Small intestine (tissue), 7 donors: ENCODE results near the gene PLPP7. TPM values are rescaled to one million over a fixed set of nuclear protein-coding genes. Genes with fewer than 3 reads are reported as not detected.
"Not testable (repeated sequence)": the region's sequence is repeated elsewhere in the genome, so short reads cannot be mapped to it uniquely, and the experiment has no call there.

Experiments used
- DNase-seq, 2 donors: peaks; one replicate each; pipeline versions ENCODE4 v3.0.0 to v3.0.0-alpha.2; 2013
- FAIRE-seq: peaks from 2 replicates; lab custom pipeline; 2012; peaks lifted over from hg19 to GRCh38; lab: Jason Lieb, UNC
- H3K27ac ChIP-seq, 3 donors: one replicate each; pipeline ENCODE4 v1.5.1; 2013; ENCODE audit warnings: low read length in 2 of 3, mild to moderate bottlenecking in 2 of 3, control low read depth in 1 of 3, inconsistent platforms in 1 of 3, low read depth in 1 of 3, moderate library complexity in 1 of 3
- H3K27me3 ChIP-seq, 3 donors: one replicate each; pipeline ENCODE4 v1.6.1; 2013; ENCODE audit warnings: low read length in 3 of 3, inconsistent platforms in 1 of 3; ENCODE audit not compliant: control insufficient read depth in 3 of 3, insufficient read depth in 3 of 3
- H3K36me3 ChIP-seq, 3 donors: one replicate each; pipeline ENCODE4 v1.6.1; 2013; ENCODE audit warnings: low read length in 3 of 3, inconsistent platforms in 1 of 3, low read depth in 1 of 3, mild to moderate bottlenecking in 1 of 3, moderate library complexity in 1 of 3; ENCODE audit not compliant: control insufficient read depth in 3 of 3, insufficient read depth in 2 of 3
- H3K4me1 ChIP-seq, 3 donors: one replicate each; pipeline ENCODE4 v1.6.1; 2013; ENCODE audit warnings: low read length in 2 of 3, inconsistent platforms in 1 of 3, low read depth in 1 of 3, mild to moderate bottlenecking in 1 of 3, moderate library complexity in 1 of 3; ENCODE audit not compliant: control insufficient read depth in 3 of 3, insufficient read depth in 2 of 3
- H3K4me3 ChIP-seq, 3 donors: one replicate each; pipeline ENCODE4 v1.5.1; 2013; ENCODE audit warnings: low read length in 3 of 3, control low read depth in 1 of 3, inconsistent platforms in 1 of 3, low read depth in 1 of 3, mild to moderate bottlenecking in 1 of 3, moderate library complexity in 1 of 3
- H3K9me3 ChIP-seq, 2 donors: one replicate each; pipeline ENCODE4 v1.6.1; 2013; ENCODE audit warnings: low read depth in 1 of 2, low read length in 1 of 2; ENCODE audit not compliant: control insufficient read depth in 2 of 2, insufficient read depth in 1 of 2
- WGBS, 3 donors: extraction: QIAGEN DNeasy Blood & Tissue Kit; methylation state at CpG; one replicate each; pipeline ENCODE4 v1.1.7; 2013; 5-methylcytosine and 5-hydroxymethylcytosine counted together
- polyA plus RNA-seq, 4 donors: library from polyadenylated mRNA; stranded (reverse) in 3 of 4; unstranded in 1 of 4; fragments of 200-250 nt in 3 of 4; fragments of 120-200 nt in 1 of 4; gene quantifications; one replicate each; pipeline versions ENCODE4 v1.2.1 to v1.2.3, GENCODE V29; 2013
- donor health status: healthy with polysubstance abuse.
- donor health status: control.
- donor health status: control.
- donor health status: Bipolar disorder and iron deficiency.
- donor health status: healthy.

PLPP7 gene
- polyA plus RNA-seq, 4 donors, result 0.34 to 1.9 (median 0.54) TPM; not detected in 1

- no peaks in the 10 kb centered on the region for H3K4me1 ChIP-seq
- WGBS, 3 donors, result 58 to 70% (median 60%) methylated on average over 8 of the region's 8 CpGs
- FAIRE-seq (no peak), DNase-seq (peak in 1 of 2 donors; percentile 11)
- no peak overlapping the region for H3K27ac ChIP-seq
- H3K36me3 ChIP-seq, result no peaks in the 10 kb centered on the region
- H3K9me3 ChIP-seq, result peaks cover 0 to 5% of the 10 kb centered on the region in 2 donors
- no peaks in the 10 kb centered on the region for H3K27me3 ChIP-seq
- H3K4me3 ChIP-seq, result no peak overlapping the region
Observed at GRCh38 chr9:131323629-131324028, 34.1 kb downstream of the PLPP7 start.

- WGBS, 3 donors, result 82 to 87% (median 85%) methylated on average over 21 of the region's 21 CpGs
- no peak for FAIRE-seq
- no peak for DNase-seq
- Histone ChIP-seq H3K9me3 (peaks cover 0 to 5% of the 10 kb centered on the region in 2 donors), H3K4me1 (no peaks in the 10 kb centered on the region), H3K36me3 (no peaks in the 10 kb centered on the region), H3K27ac (no peak overlapping the region), H3K4me3 (no peak overlapping the region), H3K27me3 (peaks cover 0 to 9% (median 0%) of the 10 kb centered on the region in 3 donors)
Observed at GRCh38 chr9:131324736-131325679, 35.5 kb downstream of the PLPP7 start.

- no peak overlapping the region for H3K4me3 ChIP-seq
- no peak overlapping the region for H3K27ac ChIP-seq
- peaks cover 0 to 9% (median 0%) of the 10 kb centered on the region in 3 donors for H3K27me3 ChIP-seq
- no peaks in the 10 kb centered on the region for H3K36me3 ChIP-seq
- 64 to 71% (median 69%) methylated on average over 11 of the region's 11 CpGs for WGBS, 3 donors
- DNase-seq (no peak), FAIRE-seq (no peak)
- H3K9me3 ChIP-seq, result no peaks in the 10 kb centered on the region
- H3K4me1 ChIP-seq, result no peaks in the 10 kb centered on the region
Observed at GRCh38 chr9:131329241-131329641, 39.7 kb downstream of the PLPP7 start.

GRCh38 chr9:131330814-131331600 is 41.5 kb downstream of the PLPP7 start:
- H3K4me1 ChIP-seq, result no peaks in the 10 kb centered on the region
- no peaks in the 10 kb centered on the region for H3K9me3 ChIP-seq
- H3K36me3 ChIP-seq, result no peaks in the 10 kb centered on the region
- H3K27me3 ChIP-seq, result peaks cover 0 to 9% (median 0%) of the 10 kb centered on the region in 3 donors
- FAIRE-seq (no peak), DNase-seq (no peak)
- no peak overlapping the region for H3K4me3 ChIP-seq
- H3K27ac ChIP-seq, result no peak overlapping the region
- WGBS, 3 donors, result 62 to 69% (median 67%) methylated on average over 16 to 18 of the region's 18 CpGs

GRCh38 chr9:131331996-131332395 is 42.5 kb downstream of the PLPP7 start:
- H3K4me3 ChIP-seq, H3K4me1 ChIP-seq, FAIRE-seq, DNase-seq, H3K9me3 ChIP-seq, H3K36me3 ChIP-seq, H3K27ac ChIP-seq, H3K27me3 ChIP-seq: not testable (repeated sequence)
- 96 to 98% (median 98%) methylated on average over 2 of the region's 2 CpGs for WGBS, 3 donors

GRCh38 chr9:131333771-131334628 is 44.5 kb downstream of the PLPP7 start:
- H3K4me1 ChIP-seq, result no peaks in the 10 kb centered on the region
- no peak overlapping the region for H3K4me3 ChIP-seq
- 85 to 87% (median 87%) methylated on average over 13 to 15 of the region's 15 CpGs for WGBS, 3 donors
- no peaks in the 10 kb centered on the region for H3K36me3 ChIP-seq
- H3K9me3 ChIP-seq, result no peaks in the 10 kb centered on the region
- peaks cover 0 to 7% (median 0%) of the 10 kb centered on the region in 3 donors for H3K27me3 ChIP-seq
- DNase-seq (no peak), FAIRE-seq (no peak)
- H3K27ac ChIP-seq, result no peak overlapping the region

- DNase-seq (no peak), FAIRE-seq (no peak)
- H3K9me3 ChIP-seq, result no peaks in the 10 kb centered on the region
- no peaks in the 10 kb centered on the region for H3K36me3 ChIP-seq
- H3K27ac ChIP-seq, result no peak overlapping the region
- WGBS, 3 donors, result 36 to 58% (median 55%) methylated on average over 13 of the region's 13 CpGs
- H3K27me3 ChIP-seq, result no peaks in the 10 kb centered on the region
- H3K4me1 ChIP-seq, result no peaks in the 10 kb centered on the region
- no peak overlapping the region for H3K4me3 ChIP-seq
Observed at GRCh38 chr9:131334629-131335367, 45.3 kb downstream of the PLPP7 start.
